Heart left ventricle (tissue), 13 donors: ENCODE measurements around the gene PACS2.

Experiments
- CTCF ChIP-seq, 12 donors: fragments of 200-600 bp; sonication (generic) in 4 of 12; IDR thresholded peaks; one replicate each; pipeline versions ENCODE4 v1.5.0 to v1.8.0; 2018 to 2022; ENCODE audit warnings: antibody characterized with exemption in 12 of 12, mild to moderate bottlenecking in 5 of 12
- POLR2A ChIP-seq, 2 donors: fragments of 450-650 bp; IDR thresholded peaks; one replicate each; pipeline ENCODE4 v1.6.1; 2017; ENCODE audit warnings: antibody characterized with exemption in 2 of 2, mild to moderate bottlenecking in 2 of 2, moderate library complexity in 2 of 2
- donor health status: ischemic (EF 13 %, LVEDD 7.1; RV severe dilation, severe dysfunction).
- donor health status: DM: no; HTN: yes; CAD: no.
- donor health status: DM: no; HTN: no; CAD: no.
- donor health status: ischemic (EF 25% LVEDD 6.9; RV normal size, moderate dysfunction).
- donor health status: ischemic (EF 25% LVEDD 5.7; RV mildly dilated, moderate dysfunction).
- donor health status: ischemic (EF 35%, LVEDD 5.7; RV mildly dilated, moderate dysfunction).
- donor health status: nonischemic (EF 11% LVEDD 7.7; RV severe dilation, severe dysfunction).
- donor health status: DM: yes; HTN: yes; CAD: no.
- donor health status: PGD.
- donor health status: ischemic (EF 29% LVEDD 5.4; RV normal size, mild dysfunction).
- donor health status: nonischemic (EF 23%, LVEDD 6.1; RV moderate dilation, normal function).

GRCh38 chr14:105409364-105409763, 94.8 kb downstream of the PACS2 start:
- TF ChIP-seq CTCF (IDR thresholded peaks at IDR 0.05), result no peak
- TF ChIP-seq POLR2A (IDR thresholded peaks at IDR 0.05), result no peak
